Measurements from ENCODE around the gene UBC.
"Not testable (repeated sequence)": the region's sequence is repeated elsewhere in the genome, so short reads cannot be mapped to it uniquely, and the experiment has no call there.

UBC gene

DNA sequence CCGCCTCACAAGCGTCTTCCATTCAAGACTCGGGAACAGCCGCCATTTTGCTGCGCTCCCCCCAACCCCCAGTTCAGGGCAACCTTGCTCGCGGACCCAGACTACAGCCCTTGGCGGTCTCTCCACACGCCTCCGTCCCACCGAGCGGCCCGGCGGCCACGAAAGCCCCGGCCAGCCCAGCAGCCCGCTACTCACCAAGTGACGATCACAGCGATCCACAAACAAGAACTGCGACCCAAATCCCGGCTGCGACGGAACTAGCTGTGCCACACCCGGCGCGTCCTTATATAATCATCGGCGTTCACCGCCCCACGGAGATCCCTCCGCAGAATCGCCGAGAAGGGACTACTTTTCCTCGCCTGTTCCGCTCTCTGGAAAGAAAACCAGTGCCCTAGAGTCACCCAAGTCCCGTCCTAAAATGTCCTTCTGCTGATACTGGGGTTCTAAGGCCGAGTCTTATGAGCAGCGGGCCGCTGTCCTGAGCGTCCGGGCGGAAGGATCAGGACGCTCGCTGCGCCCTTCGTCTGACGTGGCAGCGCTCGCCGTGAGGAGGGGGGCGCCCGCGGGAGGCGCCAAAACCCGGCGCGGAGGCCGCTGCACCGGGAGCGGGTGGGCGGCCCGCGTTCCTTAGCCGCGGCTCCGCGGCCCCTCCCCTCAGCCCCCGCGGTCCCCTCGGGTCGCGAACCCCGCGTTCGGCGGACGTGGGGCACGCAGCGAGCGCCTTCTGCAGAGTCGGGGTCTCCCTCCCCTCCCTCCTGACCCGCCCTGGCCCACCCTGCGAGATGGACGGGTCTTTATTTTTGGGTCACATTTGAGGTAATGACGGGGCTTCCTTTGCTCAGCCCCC, at the start of gene UBC:
UBC (minus strand) TSS at position 259 of the 847 bp plus-strand sequence. CDS start 879 bp downstream, outside the sequence.
- peak; percentile 93 for DNase-seq

DNA sequence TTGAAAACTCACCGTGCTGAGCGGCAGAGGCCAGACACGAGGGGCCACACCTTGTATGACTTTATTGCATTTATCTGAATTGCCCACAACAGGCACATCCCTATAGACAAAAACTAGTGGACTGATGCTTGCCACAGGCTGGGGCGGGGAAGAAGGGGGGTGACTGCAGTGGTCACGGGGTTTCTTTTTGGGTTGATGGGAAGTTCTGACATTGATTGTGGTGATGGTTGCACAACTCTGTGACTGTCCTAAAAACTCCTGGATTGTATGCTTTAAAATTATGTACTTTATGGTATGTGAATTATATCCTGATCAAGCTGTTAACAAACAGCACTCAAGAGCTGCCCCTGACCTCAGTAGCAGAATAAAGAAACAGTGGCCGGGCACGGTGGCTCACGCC, 48.8 kb upstream of the UBC start:
- no peak for DNase-seq

DNA sequence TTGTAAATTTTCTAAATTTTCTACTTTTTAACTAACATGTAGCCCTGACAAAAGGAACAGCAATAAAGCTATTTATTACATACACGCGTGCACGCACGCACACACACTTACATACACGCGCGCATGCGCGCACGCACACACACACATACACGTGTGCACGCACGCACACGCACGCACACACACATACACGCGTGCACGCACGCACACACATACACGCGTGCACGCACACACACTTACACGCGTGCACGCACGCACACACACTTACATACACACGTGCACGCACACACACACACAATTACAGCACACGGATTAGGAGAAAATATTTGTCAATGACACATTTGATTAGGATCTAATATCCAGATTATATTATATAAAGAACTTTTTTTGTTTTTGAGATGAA, 46.6 kb upstream of the UBC start:
- DNase-seq, result no peak

DNA sequence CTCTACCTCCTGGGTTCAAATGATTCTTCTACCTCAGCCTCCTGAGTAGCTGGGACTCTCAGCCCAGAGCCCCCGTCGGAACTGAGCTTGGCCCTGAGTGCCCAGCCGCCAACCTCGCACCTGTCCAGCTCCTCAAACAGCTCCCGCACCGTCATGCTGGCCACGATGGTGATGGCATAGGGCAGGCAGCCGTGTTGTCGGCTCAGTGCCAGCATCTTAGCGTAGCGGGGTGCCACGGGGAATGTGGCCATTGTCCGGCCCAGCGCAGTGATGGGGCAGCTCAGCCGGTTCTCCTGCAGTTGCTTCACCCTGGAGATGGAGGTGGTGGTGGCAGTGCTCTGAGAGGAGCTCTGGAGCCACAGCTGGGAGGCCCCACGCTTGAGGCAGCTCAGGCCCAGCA, 42.1 kb upstream of the UBC start:
- DNase-seq, result no peak

DNA sequence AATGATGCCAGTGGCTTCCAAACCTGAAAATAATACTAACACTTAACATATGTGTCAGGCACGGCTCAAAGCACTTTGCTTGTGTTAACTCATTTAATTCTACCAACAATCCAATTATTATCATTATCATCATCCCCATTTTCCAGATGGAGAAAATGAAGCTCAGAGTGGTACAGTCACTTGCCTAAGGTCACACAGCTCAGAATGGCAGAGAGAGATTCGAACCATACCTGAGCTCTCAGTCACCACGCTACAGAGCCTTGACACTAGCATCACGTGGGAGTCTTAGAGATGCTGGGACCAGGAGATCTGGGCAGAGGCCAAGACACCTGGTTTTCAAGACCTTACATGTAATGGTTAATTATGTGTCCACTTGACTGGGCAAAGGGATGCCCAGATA, 40.3 kb upstream of the UBC start:
- DNase-seq, result no peak

DNA sequence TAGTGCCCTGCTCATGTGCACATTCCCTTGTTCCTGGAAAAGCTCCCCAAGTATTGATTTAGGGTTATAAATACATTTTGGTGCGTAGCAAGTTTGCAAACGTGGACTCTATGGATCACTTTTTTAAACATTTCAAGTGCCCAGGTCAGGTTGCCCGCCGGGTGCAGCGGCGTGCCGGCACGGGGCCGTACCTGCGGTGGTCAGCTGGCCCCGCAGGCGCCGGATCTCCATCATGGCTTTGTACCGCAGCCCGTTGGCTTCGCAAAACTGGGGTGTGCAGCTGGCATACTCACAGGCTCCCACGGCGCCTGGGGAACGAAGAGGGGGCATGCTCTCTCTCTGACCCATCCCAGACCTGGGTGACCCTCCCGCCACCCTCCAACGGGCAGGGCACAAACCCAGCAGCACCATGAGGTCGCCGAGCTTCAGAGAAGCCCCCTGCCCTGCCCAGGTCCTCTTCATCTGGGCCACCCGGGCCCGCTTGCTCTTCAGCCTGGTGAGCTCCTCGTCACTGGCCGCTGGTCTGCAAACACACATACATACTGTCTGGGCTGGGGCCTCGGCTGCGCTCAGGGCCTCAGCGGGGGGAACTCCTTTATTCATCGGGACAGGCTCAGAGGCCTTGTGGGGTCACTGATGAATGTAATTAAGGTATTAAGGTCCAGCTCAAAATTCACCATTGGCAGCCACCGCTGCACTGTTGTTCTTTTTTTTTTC, 39.4 kb upstream of the UBC start:
- DNase-seq, result no peak

DNA sequence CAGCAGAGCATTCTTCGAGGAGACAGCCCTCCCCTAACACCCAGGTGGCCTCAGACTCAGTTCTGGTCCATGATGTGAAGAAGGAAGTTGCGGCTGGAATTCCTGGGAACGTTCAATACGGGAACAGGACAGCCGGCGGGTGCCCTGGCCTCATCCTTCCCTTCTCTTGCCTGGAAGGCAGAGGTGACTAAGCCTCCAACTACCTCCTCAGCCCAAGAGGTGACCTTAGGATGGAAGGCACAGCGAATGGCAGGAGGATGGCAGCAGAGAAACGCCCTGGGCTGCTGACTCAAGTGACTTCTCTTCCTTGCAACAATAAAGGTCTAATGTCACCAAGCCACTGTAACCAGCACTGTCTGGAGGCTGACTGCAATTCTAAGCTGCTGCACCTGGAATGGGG, 38.4 kb upstream of the UBC start:
- DNase-seq, result no peak

DNA sequence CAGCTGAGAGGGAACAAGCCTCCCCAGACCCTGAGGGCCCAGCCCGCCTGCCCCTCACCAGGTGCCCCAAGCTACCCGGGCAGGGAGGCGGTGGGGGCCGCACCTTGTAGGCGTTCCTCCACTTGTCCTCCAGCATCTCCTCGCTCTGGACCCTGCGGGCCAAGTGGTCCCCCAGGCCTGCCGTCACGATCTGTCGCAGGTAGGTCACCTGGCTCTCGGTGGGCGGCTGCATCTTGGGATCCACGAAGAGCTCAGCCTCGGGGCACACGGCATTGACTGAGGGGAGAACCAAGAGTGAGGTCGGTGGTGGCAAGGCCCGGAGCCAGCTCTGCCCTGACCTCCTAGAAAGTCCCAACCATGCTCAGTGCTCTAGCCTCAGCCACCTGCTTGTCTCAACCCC, 37.8 kb upstream of the UBC start:
- DNase-seq, result no peak

DNA sequence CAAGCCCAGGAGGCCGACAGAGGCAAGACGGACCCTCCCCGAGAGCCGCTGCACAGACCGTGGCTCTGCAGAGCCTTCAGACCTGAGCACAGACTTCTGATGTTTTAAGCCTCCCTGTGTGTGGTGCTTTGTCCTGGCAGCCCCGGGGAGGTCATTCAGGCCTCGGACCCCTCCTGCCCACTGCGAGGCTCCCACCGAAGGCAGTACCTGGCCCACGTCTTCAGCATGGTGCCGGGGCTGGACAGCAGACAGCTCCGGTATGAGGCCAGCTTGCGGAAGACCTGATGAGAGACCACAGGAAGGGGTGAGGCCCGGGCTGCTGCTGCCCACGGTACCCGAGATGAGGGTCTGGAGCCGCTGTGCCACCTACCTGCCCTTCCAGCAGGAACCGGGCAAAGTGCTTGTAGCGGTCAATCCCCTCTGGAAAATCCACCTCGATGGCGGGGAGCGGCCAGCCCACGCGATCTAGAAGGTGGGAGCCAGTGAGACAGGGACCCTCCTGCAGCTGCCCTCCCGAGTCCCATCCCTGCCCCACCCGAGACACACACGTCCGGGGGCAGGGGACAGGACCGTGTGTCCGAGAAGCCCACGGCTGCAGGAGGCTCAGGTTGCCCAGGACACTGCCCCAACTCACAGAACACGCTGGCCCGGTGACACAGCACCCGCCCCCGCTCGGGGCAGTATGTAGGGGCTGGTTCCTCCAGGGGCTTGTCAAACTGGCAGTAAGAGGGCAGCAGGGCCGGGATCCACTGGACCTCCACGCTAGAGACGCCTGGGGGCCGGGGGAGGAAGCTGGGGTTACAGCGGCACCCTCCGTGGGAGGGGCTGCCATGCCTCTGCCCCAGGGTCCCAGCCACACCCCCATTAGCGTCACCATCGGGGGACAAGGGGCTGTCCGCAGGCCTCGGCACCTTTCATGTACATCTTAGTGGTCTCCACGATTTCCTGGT, 35.6 kb upstream of the UBC start:
- no peak for DNase-seq

DNA sequence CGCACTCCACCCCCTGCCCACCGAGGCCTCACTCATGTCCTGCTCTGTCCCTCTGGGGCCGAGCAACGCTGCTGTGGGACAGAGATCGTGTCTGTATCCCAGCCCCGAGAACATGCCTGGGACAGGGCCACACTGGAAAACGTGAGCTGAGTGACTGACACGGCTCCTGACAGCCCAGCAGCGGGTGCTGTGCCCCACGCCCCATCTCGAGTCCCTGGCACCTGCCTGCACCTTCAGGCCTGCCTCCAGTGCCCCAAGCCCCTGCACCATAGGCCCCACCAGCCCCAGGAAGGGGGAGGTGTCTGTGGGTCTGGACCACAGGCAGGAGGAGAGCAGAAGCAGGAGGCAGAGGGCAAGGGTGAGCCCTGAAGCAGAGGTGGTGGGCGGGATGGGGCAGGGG, 34.6 kb upstream of the UBC start:
- DNase-seq, result no peak

DNA sequence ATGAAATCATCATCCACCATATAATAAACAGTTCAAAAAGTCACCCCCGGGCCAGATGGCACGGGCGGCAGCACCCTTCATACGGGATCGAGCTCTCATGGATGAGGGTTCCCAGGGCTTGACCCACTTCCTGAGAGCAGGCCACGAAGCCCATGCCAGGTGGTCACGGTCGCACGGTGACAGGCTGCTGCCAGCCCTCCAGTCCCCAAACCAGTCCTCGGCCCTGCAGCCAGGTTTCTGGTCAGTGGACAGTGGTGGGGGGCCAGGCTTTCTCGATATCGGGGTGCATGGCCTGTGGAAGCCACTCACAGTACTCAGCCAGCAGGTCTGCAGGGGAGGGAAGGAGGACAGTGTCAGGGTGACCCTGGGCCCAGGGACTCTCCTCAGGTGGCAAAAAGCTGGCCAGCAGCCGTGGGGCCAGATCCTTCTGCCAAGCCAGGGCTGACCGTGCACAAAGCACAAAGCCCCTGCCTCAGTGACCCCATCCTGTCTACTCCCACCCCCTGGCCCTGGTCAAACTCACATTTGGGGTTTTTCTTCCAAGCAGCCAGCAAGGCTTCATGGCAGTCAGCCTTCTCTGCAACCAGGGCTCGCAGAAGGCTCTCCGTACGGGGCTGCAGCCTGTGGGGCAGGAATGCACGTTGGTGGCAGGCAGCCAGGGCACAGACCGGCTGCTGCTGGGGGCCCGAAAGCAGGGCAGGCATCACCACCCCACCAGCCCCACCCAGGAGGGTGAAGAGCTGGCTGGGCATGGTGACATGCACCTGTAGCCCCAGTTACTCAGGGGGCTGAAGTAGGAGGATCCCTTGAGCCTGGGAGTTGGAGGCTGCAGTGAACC, 33.3 kb upstream of the UBC start:
- no peak for DNase-seq

DNA sequence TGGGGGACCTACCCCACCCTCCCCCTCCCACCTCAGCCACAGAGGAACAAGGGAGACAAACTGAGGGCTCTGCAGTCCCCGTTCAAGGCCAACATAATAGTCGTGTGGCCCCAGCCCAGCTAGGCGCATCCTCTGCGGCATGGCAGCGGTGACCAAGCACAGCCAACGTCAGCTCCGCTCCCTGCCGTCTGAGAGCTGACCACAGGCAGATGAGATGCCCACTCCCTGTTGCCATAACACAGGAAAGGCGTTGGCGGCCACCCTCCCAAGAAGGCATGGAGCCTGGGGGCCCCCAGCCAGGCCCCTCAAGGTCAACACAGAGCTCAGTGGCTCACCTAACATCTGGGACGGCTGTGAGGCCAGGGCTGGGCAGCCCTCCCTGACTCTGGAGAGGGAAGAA, 32.6 kb upstream of the UBC start:
- no peak for DNase-seq

DNA sequence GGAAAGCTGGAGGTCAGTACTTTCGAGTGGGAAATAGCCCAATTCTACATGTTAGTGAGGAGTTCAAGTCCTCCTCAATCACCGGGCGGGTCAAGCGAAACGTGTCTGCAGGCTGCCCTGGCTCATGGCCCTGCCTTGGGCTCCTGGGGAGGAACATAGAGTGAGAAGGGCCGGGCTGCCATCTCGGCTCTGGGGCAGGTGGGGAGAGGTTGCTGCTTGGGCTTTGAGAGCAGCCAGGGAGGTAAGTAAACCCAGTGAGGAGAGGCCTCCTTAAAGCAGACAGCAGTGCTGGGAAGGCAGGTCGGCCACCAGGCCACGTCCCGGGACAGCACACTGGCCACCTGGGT, 32.0 kb upstream of the UBC start:
- DNase-seq, result no peak

DNA sequence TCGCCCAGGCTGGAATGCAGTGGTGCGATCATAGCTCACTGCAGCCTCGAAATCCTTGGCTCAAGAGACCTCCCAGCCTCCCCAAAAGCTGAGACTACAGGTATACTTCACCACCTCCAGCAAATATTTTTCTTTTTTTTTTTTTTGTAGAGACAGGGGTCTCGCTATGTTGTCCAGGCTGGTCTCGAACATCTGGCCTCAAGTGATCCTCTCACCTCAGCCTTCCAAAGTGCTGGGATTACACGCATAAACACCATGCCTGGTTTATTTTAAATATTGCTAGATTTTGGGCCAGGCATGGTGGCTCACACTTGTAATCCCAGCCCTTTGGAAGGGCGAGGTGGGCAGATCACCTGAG, 26.7 kb upstream of the UBC start:
- no peak for DNase-seq

DNA sequence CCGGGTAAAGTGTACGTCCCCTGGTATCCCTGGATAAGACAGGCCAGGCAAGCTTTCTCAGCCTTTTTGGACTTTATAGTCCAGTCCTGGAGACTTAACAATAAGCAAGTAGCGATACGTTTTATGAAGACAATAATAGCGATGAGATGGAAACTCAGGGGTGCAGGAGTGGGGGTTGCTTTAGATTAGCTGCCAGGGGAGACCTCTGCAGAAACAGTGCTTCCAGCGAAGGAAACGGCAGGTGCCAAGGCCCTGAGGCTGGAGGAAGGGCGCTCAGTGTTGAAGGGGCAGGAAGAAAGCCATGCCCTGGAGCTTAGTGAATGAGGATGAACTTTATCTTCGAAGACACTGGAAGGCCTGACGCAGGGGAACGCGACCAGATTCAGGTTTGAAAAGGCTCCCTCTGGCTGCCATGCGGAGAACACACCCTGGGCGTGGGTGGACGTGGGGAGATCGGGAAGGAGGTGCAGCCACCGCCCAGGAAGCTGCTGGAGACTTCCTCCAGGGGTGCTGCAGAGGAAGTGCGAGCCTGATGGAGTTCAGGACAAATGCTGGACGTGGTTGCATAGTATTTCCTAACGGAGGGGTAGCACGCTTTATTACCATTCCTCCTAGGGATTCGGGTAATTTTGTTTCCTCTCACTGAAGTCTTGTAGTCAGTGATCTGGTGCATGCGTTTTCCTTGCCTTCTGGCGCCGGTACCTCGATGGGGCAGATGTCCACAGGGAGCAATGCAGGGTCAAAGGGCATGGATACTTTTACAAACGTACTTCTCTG, 26.1 kb upstream of the UBC start:
- peak; percentile 84 for DNase-seq

DNA sequence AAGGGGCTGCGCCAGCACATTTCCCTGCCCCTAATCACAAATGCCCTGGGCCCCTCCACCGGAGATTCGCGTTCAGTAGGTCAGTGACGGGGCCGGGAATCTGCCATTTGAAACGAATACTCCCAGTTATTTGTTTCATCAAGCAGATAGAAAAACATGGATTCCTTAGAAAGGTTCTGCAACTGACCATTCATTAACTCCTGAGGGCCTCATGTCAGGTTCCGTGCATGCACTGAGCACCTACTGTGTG, 25.6 kb upstream of the UBC start:
- DNase-seq, result no peak

DNA sequence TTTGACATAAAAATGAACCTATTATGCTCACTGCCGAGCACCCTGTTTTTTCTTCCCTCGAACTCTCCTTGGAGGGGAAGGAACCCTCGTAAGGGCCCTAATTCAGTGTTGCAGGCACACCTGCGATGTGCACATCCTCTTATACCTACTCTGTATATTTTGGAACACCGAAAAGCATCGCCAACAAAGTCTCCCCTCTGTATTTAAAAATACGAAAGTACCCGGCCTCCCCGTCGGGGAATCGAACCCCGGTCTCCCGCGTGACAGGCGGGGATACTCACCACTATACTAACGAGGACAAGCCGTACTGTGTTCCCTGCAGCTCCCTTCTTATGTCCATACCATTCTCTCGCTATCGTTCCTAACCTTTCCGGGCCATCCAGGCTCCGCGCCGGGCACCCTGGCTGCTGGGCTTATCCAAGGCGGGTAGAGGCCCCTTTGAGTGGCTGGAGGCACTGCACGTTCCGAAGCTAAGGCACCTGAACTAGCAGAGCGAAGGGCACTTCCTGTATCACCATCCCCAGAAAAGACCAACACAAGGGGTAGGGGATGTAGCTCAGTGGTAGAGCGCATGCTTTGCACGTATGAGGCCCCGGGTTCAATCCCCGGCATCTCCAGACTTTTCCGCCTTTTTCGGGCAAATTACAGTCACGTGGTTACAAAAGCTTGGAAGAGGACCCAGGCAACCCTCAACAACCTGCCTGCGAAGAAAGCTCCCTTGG, 25.1 kb upstream of the UBC start:
- DNase-seq, result peak; percentile 93

DNA sequence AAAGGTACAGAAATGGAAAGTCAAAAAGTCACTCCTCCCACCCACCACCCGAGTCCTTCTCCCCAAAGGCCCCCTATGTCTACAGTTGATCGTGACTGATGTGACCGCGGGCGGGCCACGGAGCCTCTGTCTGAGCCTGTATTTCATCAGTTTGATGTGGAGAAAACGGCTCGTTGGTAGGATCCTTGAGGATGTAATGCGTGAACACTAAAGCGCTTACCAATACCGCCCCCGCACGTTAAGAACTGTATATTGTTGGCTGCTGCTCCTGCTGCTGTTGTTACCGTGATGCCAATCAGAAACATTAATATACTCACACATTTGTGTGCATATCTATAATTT, 24.6 kb upstream of the UBC start:
- DNase-seq, result peak; percentile 78

DNA sequence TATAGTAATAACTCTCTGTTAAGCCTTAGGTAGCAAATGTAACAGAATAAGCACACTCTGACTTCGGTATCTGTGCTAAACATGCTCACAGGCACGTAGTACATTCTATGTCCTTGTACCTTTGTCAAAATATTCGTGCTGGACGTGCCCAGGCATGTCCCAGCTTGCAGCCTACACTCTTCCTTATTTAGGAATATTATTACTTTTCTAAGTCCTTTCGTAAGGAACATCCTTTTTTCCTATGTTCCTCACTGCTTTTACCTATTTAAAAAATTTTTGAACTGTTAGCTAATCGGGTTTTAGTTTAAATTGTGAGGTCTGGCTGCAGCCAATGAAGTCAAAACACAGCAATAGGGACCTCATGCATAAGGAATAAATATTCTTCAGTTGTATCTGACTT, 24.1 kb upstream of the UBC start:
- no peak for DNase-seq

DNA sequence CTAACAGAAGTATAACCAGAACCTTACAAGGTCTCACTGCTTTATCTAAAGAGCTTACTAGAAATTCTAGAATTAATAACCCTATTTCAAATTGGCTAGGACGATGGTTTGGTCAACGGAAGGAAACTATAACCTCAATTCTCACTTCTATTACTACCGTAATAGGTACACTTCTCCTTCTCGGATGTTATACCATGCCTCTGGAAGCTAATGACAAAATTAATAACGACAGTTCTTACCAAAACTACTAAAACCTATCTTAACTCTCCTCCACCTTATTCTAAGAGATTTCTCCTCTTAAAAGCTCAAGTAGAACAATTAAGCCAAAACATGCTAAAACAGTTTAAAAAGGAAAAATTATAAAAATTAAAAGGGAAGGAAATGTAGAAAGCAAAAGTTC, 23.7 kb upstream of the UBC start:
- DNase-seq, result no peak

DNA sequence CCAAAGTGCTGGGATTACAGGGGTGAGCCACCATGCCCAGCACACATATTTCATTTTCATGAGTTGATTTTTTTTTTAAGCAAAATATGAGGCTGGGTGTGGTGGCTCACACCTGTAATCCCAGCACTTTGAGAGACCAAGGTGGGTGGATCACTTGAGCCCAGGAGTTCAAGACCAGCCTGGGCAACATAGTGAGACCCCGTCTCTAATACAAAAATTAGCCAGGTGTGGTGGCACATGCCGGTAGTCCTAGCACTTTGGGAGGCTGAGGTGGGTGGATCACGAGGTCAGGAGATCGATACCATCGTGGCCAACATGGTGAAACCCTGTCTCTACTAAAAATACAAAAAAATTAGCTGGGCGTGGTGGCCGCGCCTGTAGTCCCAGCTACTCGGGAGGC, 17.1 kb upstream of the UBC start:
- not testable (repeated sequence) for DNase-seq

DNA sequence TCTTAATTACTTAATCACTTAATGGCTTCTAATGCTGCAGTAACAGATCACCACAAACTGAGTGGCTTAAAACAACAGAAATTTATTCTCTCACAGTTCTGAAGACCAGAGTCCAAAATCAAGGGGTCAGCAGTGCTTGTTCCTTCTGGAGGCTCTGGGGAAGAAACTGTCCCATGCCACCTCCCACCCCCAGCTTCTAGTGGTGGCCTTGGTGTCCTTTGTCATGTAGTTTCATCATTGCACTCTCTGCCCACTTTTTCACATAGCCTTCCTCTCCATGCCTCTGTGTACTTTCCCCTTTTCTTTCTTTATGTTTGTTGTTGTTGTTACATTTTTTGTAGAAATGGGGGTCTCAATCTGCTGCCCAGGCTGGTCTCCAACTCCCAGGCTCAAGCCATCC, 16.1 kb upstream of the UBC start:
- DNase-seq, result no peak

Data from CD4-positive, alpha-beta T cell treated with Interleukin-10 for 1 hour (primary cell).